HG02970 (cell line): ENCODE data around the gene LIPT2.

Source experiments
- ATAC-seq: cut with Tn5 transposase; IDR thresholded peaks from one replicate; pipeline ENCODE4 v1.9.1; 2021; ENCODE audit warnings: mild to moderate bottlenecking, moderate library complexity, moderate number of reproducible peaks; ENCODE audit not compliant: unreplicated experiment, low FRiP score

LIPT2 gene

GRCh38 chr11:74466916-74467885 is 26.3 kb downstream of the LIPT2 start, which contains the start of gene KCNE3:
KCNE3 (minus strand) TSS chr11:74467549; CDS start chr11:74457563, 9,986 bp downstream.
- ATAC-seq, result no peak

- no peak for ATAC-seq
These were observed 28.2 kb downstream of the LIPT2 start for GRCh38 chr11:74465291-74465708.

- ATAC-seq, result no peak
These were observed 28.8 kb downstream of the LIPT2 start for GRCh38 chr11:74464746-74465145.

GRCh38 chr11:74463216-74463615 is 30.3 kb downstream of the LIPT2 start:
- ATAC-seq, result no peak

- ATAC-seq, result no peak
These were observed 30.9 kb downstream of the LIPT2 start for GRCh38 chr11:74462631-74463030.

- ATAC-seq, result no peak
These were observed 31.5 kb downstream of the LIPT2 start for GRCh38 chr11:74462009-74462408.

- no peak for ATAC-seq
These were observed 32.9 kb downstream of the LIPT2 start for GRCh38 chr11:74460481-74461154.

GRCh38 chr11:74460065-74460464 is 33.5 kb downstream of the LIPT2 start:
- no peak for ATAC-seq

GRCh38 chr11:74459584-74459983 is 33.9 kb downstream of the LIPT2 start:
- no peak for ATAC-seq

GRCh38 chr11:74457356-74457755 is 36.2 kb downstream of the LIPT2 start:
- ATAC-seq, result no peak

GRCh38 chr11:74453373-74453975 is 40.0 kb downstream of the LIPT2 start:
- no peak for ATAC-seq

- ATAC-seq, result no peak
These were observed 41.2 kb downstream of the LIPT2 start for GRCh38 chr11:74452366-74452765.

GRCh38 chr11:74450318-74450717 is 43.2 kb downstream of the LIPT2 start:
- ATAC-seq, result no peak

GRCh38 chr11:74449369-74449931 is 44.1 kb downstream of the LIPT2 start:
- no peak for ATAC-seq

- no peak for ATAC-seq
These were observed 45.8 kb downstream of the LIPT2 start for GRCh38 chr11:74447720-74448119.

- ATAC-seq, result no peak
These were observed 47.0 kb downstream of the LIPT2 start for GRCh38 chr11:74446532-74446938.

- ATAC-seq, result no peak
These were observed 49.2 kb downstream of the LIPT2 start for GRCh38 chr11:74444173-74444826.

GRCh38 chr11:74443071-74443864 is 50.3 kb downstream of the LIPT2 start:
- no peak for ATAC-seq

GRCh38 chr11:74442636-74443035 is 50.9 kb downstream of the LIPT2 start:
- no peak for ATAC-seq
